OCI-LY1 (cell line): ENCODE results near the gene GJB6.

ENCODE experiments used
- EZH2 ChIP-seq: fragments of 200-600 bp; sonication (generic), shearing (Covaris generic); IDR thresholded peaks from 2 replicates; pipeline ENCODE4 v1.8.0; 2017; ENCODE audit warnings: borderline replicate concordance, mixed run types, mild to moderate bottlenecking, antibody characterized with exemption, low read length, moderate library complexity, mixed read lengths
- TF ChIP-seq, protein P1 (sequence below): fragments of 200-600 bp; sonication (generic), shearing (Covaris generic); IDR thresholded peaks from 2 replicates; pipeline ENCODE4 v1.5.1; 2017; ENCODE audit warnings: mild to moderate bottlenecking, antibody characterized with exemption, low read length, moderate library complexity, mixed read lengths

DNA sequence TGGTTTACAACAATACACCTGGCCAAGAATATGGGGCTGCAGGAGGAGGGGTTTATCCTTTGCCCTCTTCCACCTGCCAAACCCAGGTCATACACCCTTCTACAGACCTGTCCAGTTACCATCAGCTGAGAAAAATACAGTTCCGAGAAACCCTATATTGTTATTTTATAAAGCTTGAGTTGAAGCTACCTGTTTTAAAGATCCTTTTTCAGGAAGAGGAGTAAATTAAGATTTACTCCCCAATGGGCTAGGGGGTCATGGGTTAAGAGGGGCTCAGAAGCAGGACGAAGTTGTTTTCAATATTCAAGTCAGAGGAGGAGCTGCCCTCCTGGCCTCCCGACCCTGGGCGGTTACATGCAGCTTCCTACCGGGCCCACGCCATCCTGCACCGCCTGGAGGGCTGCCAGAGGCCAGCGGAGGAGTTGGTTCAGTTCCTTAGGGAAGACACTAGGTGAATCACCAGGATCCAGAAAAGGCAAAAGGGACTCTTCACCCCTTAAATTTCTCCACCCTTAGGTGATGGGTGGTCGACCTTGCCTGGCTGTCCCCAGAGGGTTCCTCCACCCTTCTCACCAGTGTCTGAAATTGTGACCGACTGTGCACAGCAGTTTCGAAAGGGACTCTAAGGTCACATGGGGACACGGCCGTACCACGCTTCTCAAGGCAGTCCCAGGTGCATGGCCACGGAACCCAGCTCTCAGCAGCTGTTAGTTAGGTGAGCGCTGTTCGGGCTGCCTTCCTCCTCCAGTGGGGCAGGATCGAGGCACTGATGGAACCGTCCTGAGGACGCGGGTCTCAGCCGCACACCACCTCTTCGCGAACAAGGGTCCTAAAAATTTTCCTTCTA lies 40.6 kb downstream of the GJB6 start:
- TF ChIP-seq, protein P1, sequence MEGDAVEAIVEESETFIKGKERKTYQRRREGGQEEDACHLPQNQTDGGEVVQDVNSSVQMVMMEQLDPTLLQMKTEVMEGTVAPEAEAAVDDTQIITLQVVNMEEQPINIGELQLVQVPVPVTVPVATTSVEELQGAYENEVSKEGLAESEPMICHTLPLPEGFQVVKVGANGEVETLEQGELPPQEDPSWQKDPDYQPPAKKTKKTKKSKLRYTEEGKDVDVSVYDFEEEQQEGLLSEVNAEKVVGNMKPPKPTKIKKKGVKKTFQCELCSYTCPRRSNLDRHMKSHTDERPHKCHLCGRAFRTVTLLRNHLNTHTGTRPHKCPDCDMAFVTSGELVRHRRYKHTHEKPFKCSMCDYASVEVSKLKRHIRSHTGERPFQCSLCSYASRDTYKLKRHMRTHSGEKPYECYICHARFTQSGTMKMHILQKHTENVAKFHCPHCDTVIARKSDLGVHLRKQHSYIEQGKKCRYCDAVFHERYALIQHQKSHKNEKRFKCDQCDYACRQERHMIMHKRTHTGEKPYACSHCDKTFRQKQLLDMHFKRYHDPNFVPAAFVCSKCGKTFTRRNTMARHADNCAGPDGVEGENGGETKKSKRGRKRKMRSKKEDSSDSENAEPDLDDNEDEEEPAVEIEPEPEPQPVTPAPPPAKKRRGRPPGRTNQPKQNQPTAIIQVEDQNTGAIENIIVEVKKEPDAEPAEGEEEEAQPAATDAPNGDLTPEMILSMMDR = no peak
- TF ChIP-seq EZH2 = no peak
